SK-N-SH treated with all-trans-retinoic acid at 6 μM for 48 hours (cell line): ENCODE results near the gene FEN1.

Source experiments
- ARNTL ChIP-seq: fragments of 450-650 bp; formaldehyde crosslinking; IDR thresholded peaks from 2 replicates; pipeline ENCODE4 v1.5.0; 2020; ENCODE audit warnings: low read depth, mild to moderate bottlenecking, moderate library complexity, borderline replicate concordance
- ESRRG ChIP-seq: fragments of 250-450 bp; sonication (Bioruptor Pico); IDR thresholded peaks from 2 replicates; pipeline ENCODE4 v1.6.1; 2021; ENCODE audit warnings: mild to moderate bottlenecking
- GLIS3 ChIP-seq: fragments of 250-450 bp; sonication (Bioruptor Pico); IDR thresholded peaks from 2 replicates; pipeline ENCODE4 v1.5.0; 2020; ENCODE audit warnings: mild to moderate bottlenecking, moderate library complexity
- PPARA ChIP-seq: fragments of 250-450 bp; sonication (Bioruptor Pico); IDR thresholded peaks from 2 replicates; pipeline ENCODE4 v1.5.0; 2020; ENCODE audit warnings: mild to moderate bottlenecking, borderline replicate concordance
- ZC3H10 ChIP-seq: fragments of 250-450 bp; sonication (Bioruptor Pico); IDR thresholded peaks from 2 replicates; pipeline ENCODE4 v1.5.1; 2021; ENCODE audit warnings: mild to moderate bottlenecking, moderate library complexity
- ZFP30 ChIP-seq: fragments of 450-650 bp; formaldehyde crosslinking; IDR thresholded peaks from 2 replicates; pipeline ENCODE4 v1.5.0; 2022; ENCODE audit warnings: mild to moderate bottlenecking, moderate library complexity
- ZNF8 ChIP-seq: fragments of 450-650 bp; formaldehyde crosslinking; IDR thresholded peaks from 2 replicates; pipeline ENCODE4 v1.5.0; 2020; ENCODE audit warnings: mild to moderate bottlenecking, moderate library complexity
- TF ChIP-seq, protein P1 (sequence below): fragments of 250-450 bp; sonication (Bioruptor Pico); IDR thresholded peaks from 2 replicates; pipeline ENCODE4 v1.8.0; 2020; ENCODE audit warnings: mild to moderate bottlenecking, moderate library complexity, borderline replicate concordance
- TF ChIP-seq, protein P2 (sequence below): fragments of 250-450 bp; sonication (Bioruptor Pico); IDR thresholded peaks from 2 replicates; pipeline ENCODE4 v1.8.0; 2021; ENCODE audit warnings: low read depth, mild to moderate bottlenecking, moderate library complexity, borderline replicate concordance
- TF ChIP-seq, protein P3 (sequence below): fragments of 250-450 bp; sonication (Bioruptor Pico); IDR thresholded peaks from 2 replicates; pipeline ENCODE4 v1.5.1; 2020; ENCODE audit warnings: low read depth, mild to moderate bottlenecking, moderate library complexity
- TF ChIP-seq, protein P4 (sequence below): fragments of 250-450 bp; sonication (Bioruptor Pico); IDR thresholded peaks from 2 replicates; pipeline ENCODE4 v1.5.0; 2020; ENCODE audit warnings: mild to moderate bottlenecking, moderate library complexity

- TF ChIP-seq, protein P1, sequence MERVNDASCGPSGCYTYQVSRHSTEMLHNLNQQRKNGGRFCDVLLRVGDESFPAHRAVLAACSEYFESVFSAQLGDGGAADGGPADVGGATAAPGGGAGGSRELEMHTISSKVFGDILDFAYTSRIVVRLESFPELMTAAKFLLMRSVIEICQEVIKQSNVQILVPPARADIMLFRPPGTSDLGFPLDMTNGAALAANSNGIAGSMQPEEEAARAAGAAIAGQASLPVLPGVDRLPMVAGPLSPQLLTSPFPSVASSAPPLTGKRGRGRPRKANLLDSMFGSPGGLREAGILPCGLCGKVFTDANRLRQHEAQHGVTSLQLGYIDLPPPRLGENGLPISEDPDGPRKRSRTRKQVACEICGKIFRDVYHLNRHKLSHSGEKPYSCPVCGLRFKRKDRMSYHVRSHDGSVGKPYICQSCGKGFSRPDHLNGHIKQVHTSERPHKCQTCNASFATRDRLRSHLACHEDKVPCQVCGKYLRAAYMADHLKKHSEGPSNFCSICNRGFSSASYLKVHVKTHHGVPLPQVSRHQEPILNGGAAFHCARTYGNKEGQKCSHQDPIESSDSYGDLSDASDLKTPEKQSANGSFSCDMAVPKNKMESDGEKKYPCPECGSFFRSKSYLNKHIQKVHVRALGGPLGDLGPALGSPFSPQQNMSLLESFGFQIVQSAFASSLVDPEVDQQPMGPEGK (CRISPR knock-in tag), result no peak
- TF ChIP-seq, protein P2, sequence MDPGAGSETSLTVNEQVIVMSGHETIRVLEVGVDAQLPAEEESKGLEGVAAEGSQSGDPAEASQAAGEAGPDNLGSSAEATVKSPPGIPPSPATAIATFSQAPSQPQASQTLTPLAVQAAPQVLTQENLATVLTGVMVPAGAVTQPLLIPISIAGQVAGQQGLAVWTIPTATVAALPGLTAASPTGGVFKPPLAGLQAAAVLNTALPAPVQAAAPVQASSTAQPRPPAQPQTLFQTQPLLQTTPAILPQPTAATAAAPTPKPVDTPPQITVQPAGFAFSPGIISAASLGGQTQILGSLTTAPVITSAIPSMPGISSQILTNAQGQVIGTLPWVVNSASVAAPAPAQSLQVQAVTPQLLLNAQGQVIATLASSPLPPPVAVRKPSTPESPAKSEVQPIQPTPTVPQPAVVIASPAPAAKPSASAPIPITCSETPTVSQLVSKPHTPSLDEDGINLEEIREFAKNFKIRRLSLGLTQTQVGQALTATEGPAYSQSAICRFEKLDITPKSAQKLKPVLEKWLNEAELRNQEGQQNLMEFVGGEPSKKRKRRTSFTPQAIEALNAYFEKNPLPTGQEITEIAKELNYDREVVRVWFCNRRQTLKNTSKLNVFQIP (CRISPR knock-in tag), result no peak
- TF ChIP-seq, protein P3, sequence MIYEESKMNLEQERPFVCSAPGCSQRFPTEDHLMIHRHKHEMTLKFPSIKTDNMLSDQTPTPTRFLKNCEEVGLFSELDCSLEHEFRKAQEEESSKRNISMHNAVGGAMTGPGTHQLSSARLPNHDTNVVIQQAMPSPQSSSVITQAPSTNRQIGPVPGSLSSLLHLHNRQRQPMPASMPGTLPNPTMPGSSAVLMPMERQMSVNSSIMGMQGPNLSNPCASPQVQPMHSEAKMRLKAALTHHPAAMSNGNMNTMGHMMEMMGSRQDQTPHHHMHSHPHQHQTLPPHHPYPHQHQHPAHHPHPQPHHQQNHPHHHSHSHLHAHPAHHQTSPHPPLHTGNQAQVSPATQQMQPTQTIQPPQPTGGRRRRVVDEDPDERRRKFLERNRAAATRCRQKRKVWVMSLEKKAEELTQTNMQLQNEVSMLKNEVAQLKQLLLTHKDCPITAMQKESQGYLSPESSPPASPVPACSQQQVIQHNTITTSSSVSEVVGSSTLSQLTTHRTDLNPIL (CRISPR knock-in tag), result no peak
- TF ChIP-seq ZNF8 (no peak), ZFP30 (CRISPR knock-in tag) (no peak), ZC3H10 (CRISPR knock-in tag) (no peak), GLIS3 (CRISPR knock-in tag) (no peak), ESRRG (CRISPR knock-in tag) (no peak), ARNTL (no peak), PPARA (CRISPR knock-in tag) (no peak)
- TF ChIP-seq, protein P4, sequence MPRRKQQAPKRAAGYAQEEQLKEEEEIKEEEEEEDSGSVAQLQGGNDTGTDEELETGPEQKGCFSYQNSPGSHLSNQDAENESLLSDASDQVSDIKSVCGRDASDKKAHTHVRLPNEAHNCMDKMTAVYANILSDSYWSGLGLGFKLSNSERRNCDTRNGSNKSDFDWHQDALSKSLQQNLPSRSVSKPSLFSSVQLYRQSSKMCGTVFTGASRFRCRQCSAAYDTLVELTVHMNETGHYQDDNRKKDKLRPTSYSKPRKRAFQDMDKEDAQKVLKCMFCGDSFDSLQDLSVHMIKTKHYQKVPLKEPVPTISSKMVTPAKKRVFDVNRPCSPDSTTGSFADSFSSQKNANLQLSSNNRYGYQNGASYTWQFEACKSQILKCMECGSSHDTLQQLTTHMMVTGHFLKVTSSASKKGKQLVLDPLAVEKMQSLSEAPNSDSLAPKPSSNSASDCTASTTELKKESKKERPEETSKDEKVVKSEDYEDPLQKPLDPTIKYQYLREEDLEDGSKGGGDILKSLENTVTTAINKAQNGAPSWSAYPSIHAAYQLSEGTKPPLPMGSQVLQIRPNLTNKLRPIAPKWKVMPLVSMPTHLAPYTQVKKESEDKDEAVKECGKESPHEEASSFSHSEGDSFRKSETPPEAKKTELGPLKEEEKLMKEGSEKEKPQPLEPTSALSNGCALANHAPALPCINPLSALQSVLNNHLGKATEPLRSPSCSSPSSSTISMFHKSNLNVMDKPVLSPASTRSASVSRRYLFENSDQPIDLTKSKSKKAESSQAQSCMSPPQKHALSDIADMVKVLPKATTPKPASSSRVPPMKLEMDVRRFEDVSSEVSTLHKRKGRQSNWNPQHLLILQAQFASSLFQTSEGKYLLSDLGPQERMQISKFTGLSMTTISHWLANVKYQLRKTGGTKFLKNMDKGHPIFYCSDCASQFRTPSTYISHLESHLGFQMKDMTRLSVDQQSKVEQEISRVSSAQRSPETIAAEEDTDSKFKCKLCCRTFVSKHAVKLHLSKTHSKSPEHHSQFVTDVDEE (CRISPR knock-in tag), result no peak
These were observed 41.8 kb downstream of the FEN1 start for GRCh38 chr11:61834278-61835048.
